H7 (cell line): ENCODE data around the gene S100P. TPM values are rescaled to one million over a fixed set of nuclear protein-coding genes. Genes with fewer than 3 reads are reported as not detected.
A peak's percentile ranks its signal among the peaks of the same experiment; 100 is the strongest.
"Not testable (repeated sequence)": the region's sequence is repeated elsewhere in the genome, so short reads cannot be mapped to it uniquely, and the experiment has no call there.

Experiments
- DNase-seq: peaks from one replicate; pipeline ENCODE4 v3.0.0; 2012
- H3K27me3 ChIP-seq: 2 replicates; pipeline ENCODE4 v1.6.0; 2011; ENCODE audit warnings: mild to moderate bottlenecking, low read length; ENCODE audit not compliant: control insufficient read depth, insufficient read depth
- H3K36me3 ChIP-seq: replicated peaks from 2 replicates; pipeline ENCODE4 v1.5.1; 2011; ENCODE audit warnings: low read length; ENCODE audit not compliant: control insufficient read depth, insufficient read depth
- H3K4me3 ChIP-seq: 2 replicates; pipeline ENCODE4 v1.5.1; 2011; ENCODE audit warnings: low read depth, mild to moderate bottlenecking, control low read depth, low read length, moderate library complexity; ENCODE audit not compliant: insufficient read depth
- total RNA-seq: library from RNA; depleted of rRNA; stranded (reverse); fragments of >200 nt; shearing (Covaris generic); gene quantifications from 2 replicates; pipeline ENCODE4 v1.2.3, GENCODE V29; 2014; rRNA removed

The S100P gene
- total RNA-seq, result not detected in 2 replicates

DNA sequence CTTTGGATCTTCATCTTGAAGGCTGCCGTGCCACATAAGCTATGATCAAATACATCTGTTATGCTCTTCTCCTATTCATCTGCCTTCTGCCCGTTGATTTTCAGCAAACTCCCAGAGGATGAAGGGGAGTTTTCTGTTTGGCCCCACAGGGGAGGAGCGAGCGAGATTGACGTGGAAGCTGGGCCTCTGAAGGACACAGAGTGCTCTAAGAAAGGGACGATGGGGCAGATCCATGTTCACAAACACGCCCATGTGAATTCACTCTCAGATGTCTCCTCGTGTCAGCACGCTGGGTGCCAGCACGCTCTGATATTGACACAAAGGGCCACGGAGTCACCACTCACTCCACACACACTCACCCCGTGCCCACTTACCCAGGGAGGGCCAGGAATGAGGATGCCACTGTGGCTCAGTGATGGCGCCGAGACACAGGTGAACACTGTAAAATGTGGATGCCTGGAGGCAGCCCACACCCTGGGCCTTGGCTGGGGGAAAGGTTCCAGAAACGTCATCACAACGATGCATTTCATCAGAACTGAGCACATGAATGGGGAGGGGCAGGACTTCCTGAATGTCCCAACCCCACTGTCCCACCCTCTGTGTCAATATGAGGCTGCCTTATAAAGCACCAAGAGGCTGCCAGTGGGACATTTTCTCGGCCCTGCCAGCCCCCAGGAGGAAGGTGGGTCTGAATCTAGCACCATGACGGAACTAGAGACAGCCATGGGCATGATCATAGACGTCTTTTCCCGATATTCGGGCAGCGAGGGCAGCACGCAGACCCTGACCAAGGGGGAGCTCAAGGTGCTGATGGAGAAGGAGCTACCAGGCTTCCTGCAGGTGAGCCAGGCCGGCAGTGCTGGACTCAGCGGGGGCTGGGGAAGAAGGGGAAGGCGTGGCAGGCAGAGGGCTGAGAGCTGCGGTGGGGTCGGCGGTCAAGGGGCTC lies at the start of gene S100P:
Gene S100P (plus strand): TSS at position 648 of the 946 bp plus-strand sequence. CDS start 55 bp downstream, at position 703.
- Histone ChIP-seq H3K36me3 (no peaks in the 10 kb centered on the region), H3K4me3 (no peak within 1 kb of the TSS), H3K27me3 (no peaks in the 10 kb centered on the region)
- peak; percentile 15 for DNase-seq

DNA sequence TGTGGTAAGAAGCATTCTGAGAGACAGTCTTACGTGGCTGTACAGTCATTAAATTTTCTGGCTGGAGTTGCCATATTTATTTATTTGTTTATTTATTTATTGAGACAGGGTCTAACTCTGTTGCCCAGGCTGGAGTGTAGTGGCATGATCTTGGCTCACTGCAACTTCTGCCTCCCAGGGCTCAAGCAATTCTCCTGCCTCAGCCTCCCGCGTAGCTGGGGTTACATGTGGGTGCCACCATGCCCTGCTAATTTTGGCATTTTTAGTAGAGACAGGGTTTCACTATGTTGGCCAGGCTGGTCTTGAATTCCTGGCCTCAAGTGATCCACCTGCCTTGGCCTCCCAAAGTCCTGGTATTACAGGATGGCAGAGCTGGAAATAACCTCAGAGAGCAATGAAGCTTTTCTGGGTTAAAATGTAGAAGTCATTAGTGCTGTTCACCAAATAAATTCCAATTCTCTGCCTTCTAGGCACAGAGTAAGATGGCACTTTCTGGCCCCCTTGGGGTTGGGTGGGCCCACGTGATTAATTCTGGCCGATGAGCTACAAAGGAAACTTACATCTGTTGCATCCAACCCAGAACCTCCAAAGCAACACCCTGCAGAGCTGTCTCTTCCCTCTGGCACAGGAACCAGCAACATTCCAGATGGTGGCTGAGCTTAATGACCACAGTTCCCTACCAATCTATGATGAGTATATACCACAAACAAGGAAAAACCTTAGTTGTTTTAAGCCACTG lies 48.7 kb upstream of the S100P start:
- Histone ChIP-seq H3K36me3 (peaks cover 10% of the 10 kb centered on the region), H3K4me3 (no peak overlapping the region), H3K27me3 (no peaks in the 10 kb centered on the region)
- no peak for DNase-seq

- no peak for DNase-seq
- Histone ChIP-seq H3K4me3 (no peak overlapping the region), H3K36me3 (peaks cover 8% of the 10 kb centered on the region), H3K27me3 (no peaks in the 10 kb centered on the region)
Observed at GRCh38 chr4:6647169-6647568, 46.5 kb upstream of the S100P start.

DNA sequence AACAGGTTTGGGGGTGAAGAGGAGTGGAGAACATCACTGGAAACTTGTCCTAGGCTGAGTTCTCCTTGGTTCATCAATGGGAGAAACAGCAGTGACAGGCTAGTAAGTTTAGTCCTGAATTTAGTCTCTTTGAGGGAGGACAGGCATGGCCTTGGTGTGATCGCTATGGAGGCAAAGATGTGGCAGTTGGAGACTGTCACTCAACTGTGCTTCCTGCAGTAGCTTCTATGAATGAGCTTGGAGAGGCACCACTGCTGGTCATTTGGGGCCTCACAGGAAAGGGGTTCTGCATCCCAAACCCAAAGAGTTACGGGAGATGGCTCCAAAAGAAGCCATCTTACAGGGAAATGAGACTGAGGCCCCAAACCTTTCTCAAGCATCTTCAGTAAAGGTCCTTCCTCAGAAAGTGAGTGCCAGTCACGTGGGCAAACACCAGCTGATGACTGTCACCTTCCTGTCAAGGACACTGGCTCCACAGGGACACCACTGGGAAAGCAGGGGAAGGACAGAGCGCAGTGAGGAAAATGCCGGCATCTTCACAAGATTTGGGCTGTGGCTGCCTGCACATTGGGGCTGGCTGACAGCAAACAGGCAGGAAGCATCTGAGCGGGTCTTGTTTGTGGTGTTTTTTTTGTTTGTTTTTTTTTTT lies 46.0 kb upstream of the S100P start:
- H3K4me3 ChIP-seq, result no peak overlapping the region
- H3K27me3 ChIP-seq, result no peaks in the 10 kb centered on the region
- peaks cover 4% of the 10 kb centered on the region for H3K36me3 ChIP-seq
- DNase-seq, result no peak

DNA sequence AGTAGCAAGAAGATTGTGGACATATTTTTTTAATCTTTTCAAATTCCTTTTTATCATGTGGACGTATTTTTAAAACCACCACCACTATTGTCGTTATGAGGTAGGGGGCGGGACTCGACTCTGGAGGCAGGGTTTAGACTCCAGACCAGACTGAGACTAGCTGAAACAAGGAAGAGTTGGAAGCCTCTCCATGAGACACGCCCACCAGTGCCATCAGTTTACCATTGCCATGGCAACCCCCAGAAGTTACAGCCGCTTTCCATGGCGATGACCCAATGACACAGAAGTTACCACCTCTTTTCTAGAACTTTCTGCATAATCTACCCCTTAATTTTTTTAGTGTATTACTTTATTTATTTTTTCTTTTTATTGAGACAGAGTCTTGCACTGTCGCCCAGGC lies 44.5 kb upstream of the S100P start:
- H3K36me3 ChIP-seq, result no peaks in the 10 kb centered on the region
- DNase-seq, result no peak
- no peaks in the 10 kb centered on the region for H3K27me3 ChIP-seq
- no peak overlapping the region for H3K4me3 ChIP-seq

DNA sequence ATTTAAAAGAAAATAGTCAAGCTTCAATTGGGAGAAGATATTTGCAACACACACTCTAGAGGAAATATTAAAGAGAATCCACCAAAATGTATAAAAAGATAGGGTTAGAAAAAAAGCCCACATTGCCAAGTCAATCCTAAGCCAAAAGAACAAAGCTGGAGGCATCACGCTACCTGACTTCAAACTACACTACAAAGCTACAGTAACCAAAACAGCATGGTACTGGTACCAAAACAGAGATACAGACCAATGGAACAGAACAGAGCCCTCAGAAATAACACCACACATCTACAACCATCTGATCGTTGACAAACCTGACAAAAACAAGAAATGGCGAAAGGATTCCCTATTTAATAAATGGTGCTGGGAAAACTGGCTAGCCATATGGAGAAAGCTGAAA lies 39.5 kb upstream of the S100P start:
- H3K27me3 ChIP-seq, H3K4me3 ChIP-seq, H3K36me3 ChIP-seq, DNase-seq: not testable (repeated sequence)

DNA sequence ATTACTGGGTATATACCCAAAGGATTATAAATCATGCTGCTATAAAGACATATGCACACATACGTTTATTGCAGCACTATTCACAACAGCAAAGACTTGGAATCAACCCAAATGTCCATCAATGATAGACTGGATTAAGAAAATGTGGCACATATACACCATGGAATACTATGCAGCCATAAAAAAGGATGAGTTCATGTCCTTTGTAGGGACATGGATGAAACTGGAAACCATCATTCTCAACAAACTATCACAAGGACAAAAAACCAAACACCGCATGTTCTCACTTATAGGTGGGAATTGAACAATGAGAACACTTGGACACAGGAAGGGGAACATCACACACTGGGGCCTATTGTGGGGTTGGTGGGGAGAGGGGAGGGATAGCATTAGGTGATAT lies 38.4 kb upstream of the S100P start:
- H3K4me3 ChIP-seq, DNase-seq, H3K36me3 ChIP-seq, H3K27me3 ChIP-seq: not testable (repeated sequence)

- no peak overlapping the region for H3K4me3 ChIP-seq
- no peaks in the 10 kb centered on the region for H3K36me3 ChIP-seq
- DNase-seq, result no peak
- H3K27me3 ChIP-seq, result peaks cover 7% of the 10 kb centered on the region; the same call in 1 of the 2 replicates
Observed at GRCh38 chr4:6655924-6656323, 37.8 kb upstream of the S100P start.

GRCh38 chr4:6657242-6658208 lies 36.2 kb upstream of the S100P start:
- peak; percentile 56 for DNase-seq
- Histone ChIP-seq H3K4me3 (no peak overlapping the region), H3K36me3 (no peaks in the 10 kb centered on the region), H3K27me3 (peaks cover 7% of the 10 kb centered on the region; the same call in 1 of the 2 replicates)

- peak; percentile 75 for DNase-seq
- peaks cover 7% of the 10 kb centered on the region; the same call in 1 of the 2 replicates for H3K27me3 ChIP-seq
- no peak overlapping the region; the same call in 1 of the 2 replicates for H3K4me3 ChIP-seq
- no peaks in the 10 kb centered on the region for H3K36me3 ChIP-seq
Observed at GRCh38 chr4:6658209-6658595, 35.5 kb upstream of the S100P start.

GRCh38 chr4:6658597-6659075 lies 35.0 kb upstream of the S100P start:
- peak; percentile 86 for DNase-seq
- Histone ChIP-seq H3K36me3 (no peaks in the 10 kb centered on the region), H3K27me3 (peaks cover 7% of the 10 kb centered on the region; the same call in 1 of the 2 replicates), H3K4me3 (peak overlapping the region; percentile 24; the same call in 1 of the 2 replicates)

DNA sequence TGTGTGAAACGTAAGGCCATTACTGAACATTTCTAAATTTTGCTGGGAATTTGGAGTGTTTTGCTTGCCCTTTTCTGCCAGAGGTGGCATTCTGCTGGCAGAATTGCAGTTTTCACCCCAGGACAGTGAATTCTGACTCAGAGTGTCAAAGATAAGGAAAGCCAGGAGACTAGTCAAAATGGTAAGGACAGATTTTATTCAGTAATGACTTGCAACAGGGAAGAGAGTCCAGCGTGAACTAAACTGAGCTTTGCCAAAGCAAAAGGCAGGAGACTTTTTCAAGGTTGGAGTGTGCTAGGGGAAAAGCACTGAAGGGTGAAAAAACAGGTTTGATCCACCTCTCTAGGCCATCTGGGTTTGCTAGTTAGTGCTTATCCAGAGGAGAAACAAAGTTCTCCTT lies 33.8 kb upstream of the S100P start:
- H3K27me3 ChIP-seq, result peaks cover 7% of the 10 kb centered on the region; the same call in 1 of the 2 replicates
- H3K4me3 ChIP-seq, result no peak overlapping the region
- H3K36me3 ChIP-seq, result no peaks in the 10 kb centered on the region
- no peak for DNase-seq

DNA sequence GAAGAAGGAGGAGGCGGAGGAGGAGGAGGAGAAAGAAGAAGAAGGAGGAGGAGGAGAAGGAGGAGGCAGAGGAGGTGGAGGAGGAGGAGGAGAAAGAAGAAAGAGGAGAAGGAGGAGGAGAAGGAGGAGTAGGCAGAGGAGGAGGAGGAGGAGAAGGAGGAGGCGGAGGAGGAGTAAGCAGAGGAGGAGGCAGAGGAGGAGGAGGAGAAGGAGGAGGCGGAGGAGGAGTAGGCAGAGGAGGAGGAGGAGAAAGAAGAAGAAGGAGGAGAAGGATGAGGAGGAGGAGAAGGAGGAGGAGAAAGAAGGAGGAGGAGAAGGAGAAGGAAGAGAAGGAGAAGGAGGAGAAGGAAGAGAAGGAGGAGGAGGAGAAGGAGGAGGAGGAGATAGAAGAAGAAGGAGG lies 33.2 kb upstream of the S100P start:
- H3K4me3 ChIP-seq, result no peak overlapping the region
- no peaks in the 10 kb centered on the region for H3K36me3 ChIP-seq
- DNase-seq, result no peak
- H3K27me3 ChIP-seq, result peaks cover 7% of the 10 kb centered on the region; the same call in 1 of the 2 replicates
